K562 (cell line): ENCODE data around the gene SLC25A42. TPM values are rescaled to one million over a fixed set of nuclear protein-coding genes. Genes with fewer than 3 reads are reported as not detected.

Source experiments
- ATAC-seq: fragments of 200-7000 bp; cut with Tn5 transposase; 3 replicates; pipeline ENCODE4 v1.9.1; 2020; ENCODE audit warnings: moderate library complexity
- BruUV-seq: library from RNA; stranded (reverse); fragments of 400-500 nt; replicated peaks from 2 replicates; lab custom pipeline; 2021; lab: Mats Ljungman, UMichigan
- CTCF ChIA-PET: fragments of 300-600 bp; formaldehyde crosslinking; extraction: SDS; loops from one replicate; lab custom pipeline; 2021; ENCODE audit warnings: low intra/inter-chr PET ratio; lab: Yijun Ruan, JAX
- POLR2A ChIA-PET: fragments of 300-600, 350-650 bp; sonication (Branson Sonifier 250); formaldehyde crosslinking; extraction: SDS; loops from one replicate; lab custom pipeline; 2021; ENCODE audit warnings: antibody characterized with exemption, inconsistent platforms; lab: Yijun Ruan, JAX
- DNase-seq, 4 experiments: peaks; one replicate each; pipeline versions ENCODE4 v3.0.0 to v3.0.0-alpha.2; 2011 to 2018; ENCODE audit warnings: low spot score in 3 of 4, mixed read lengths in 3 of 4; ENCODE audit errors: extremely low read depth in 1 of 4
- FAIRE-seq: peaks from 2 replicates; lab custom pipeline; 2011; peaks lifted over from hg19 to GRCh38; lab: Jason Lieb, UNC
- H2AFZ ChIP-seq: 2 replicates; pipeline ENCODE4 v1.6.0; 2011; ENCODE audit warnings: low read depth, low read length, control low read depth, inconsistent platforms
- H3K27ac ChIP-seq: fragments of 200-600 bp; 3 replicates; pipeline ENCODE4 v1.8.0; 2011; ENCODE audit warnings: low read depth, mild to moderate bottlenecking, control low read depth, inconsistent platforms, low read length, moderate library complexity, mixed read lengths; ENCODE audit errors: extremely low read depth
- H3K27me3 ChIP-seq, 2 experiments: fragments of 300-600 bp in 1 of 2; 2 replicates in 1 of 2; 3 replicates in 1 of 2; pipeline versions ENCODE4 v1.6.0 to v1.8.0; 2011; ENCODE audit warnings: inconsistent platforms in 2 of 2, low read length in 2 of 2, mild to moderate bottlenecking in 1 of 2, mixed read lengths in 1 of 2, moderate library complexity in 1 of 2; ENCODE audit not compliant: control insufficient read depth in 2 of 2, insufficient read depth in 2 of 2
- H3K36me3 ChIP-seq: fragments of 300-600 bp; 3 replicates; pipeline ENCODE4 v1.8.0; 2011; ENCODE audit warnings: mild to moderate bottlenecking, low read length, inconsistent platforms; ENCODE audit not compliant: control insufficient read depth, insufficient read depth
- H3K4me1 ChIP-seq, 2 experiments: fragments of 200-600 bp in 1 of 2; replicated peaks in 1 of 2; 2 replicates in 1 of 2; 3 replicates in 1 of 2; pipeline versions ENCODE4 v1.5.1 to v1.8.0; 2011; ENCODE audit warnings: inconsistent platforms in 2 of 2, low read length in 2 of 2, mild to moderate bottlenecking in 1 of 2, mixed read lengths in 1 of 2, moderate library complexity in 1 of 2; ENCODE audit not compliant: control insufficient read depth in 2 of 2, insufficient read depth in 2 of 2
- H3K4me2 ChIP-seq: 2 replicates; pipeline ENCODE4 v1.6.1; 2011; ENCODE audit warnings: low read length, control low read depth, inconsistent platforms, mixed read lengths; ENCODE audit not compliant: insufficient read depth
- H3K4me3 ChIP-seq: fragments of 200-600 bp; sonication (generic), shearing (Covaris generic); 2 replicates; pipeline ENCODE4 v1.5.1; 2016; ENCODE audit warnings: control low read depth, inconsistent platforms
- H3K79me2 ChIP-seq: fragments of 200-600 bp; 3 replicates; pipeline ENCODE4 v1.8.0; 2011; ENCODE audit warnings: low read length, inconsistent platforms; ENCODE audit not compliant: control insufficient read depth, insufficient read depth
- H3K9ac ChIP-seq, 2 experiments: 2 replicates each; pipeline versions ENCODE4 v1.6.0 to v1.6.1; 2011; ENCODE audit warnings: low read depth in 2 of 2, low read length in 2 of 2, control low read depth in 1 of 2, inconsistent platforms in 1 of 2, mild to moderate bottlenecking in 1 of 2, mixed read lengths in 1 of 2; ENCODE audit not compliant: insufficient read depth in 1 of 2
- H3K9me1 ChIP-seq: one replicate; pipeline ENCODE4 v1.6.0; 2011; ENCODE audit warnings: inconsistent platforms, mild to moderate bottlenecking, low read length, moderate library complexity; ENCODE audit not compliant: control insufficient read depth, insufficient read depth
- H3K9me3 ChIP-seq: replicated peaks from 2 replicates; pipeline ENCODE4 v1.5.1; 2011; ENCODE audit warnings: low read depth, low read length, inconsistent platforms; ENCODE audit not compliant: control insufficient read depth, insufficient read depth
- H4K20me1 ChIP-seq: replicated peaks from 2 replicates; pipeline ENCODE4 v1.6.1; 2011; ENCODE audit warnings: low read length, inconsistent platforms, mixed read lengths; ENCODE audit not compliant: control insufficient read depth, insufficient read depth
- ATF7 ChIP-seq: fragments of 450-650 bp; IDR thresholded peaks from 2 replicates; pipeline ENCODE4 v1.7.1; 2014; ENCODE audit warnings: mild to moderate bottlenecking, moderate library complexity
- ETV1 ChIP-seq: fragments of 450-650 bp; conservative IDR thresholded peaks from 2 replicates; pipeline ENCODE4 v1.6.1; 2016; ENCODE audit warnings: missing genetic modification characterization, control low read depth, low read depth, missing compliant biosample characterization
- NR2C2 ChIP-seq, 2 experiments: fragments of 200-800 bp in 1 of 2; sonication (Bioruptor generic) in 1 of 2; sonication (generic) in 1 of 2; formaldehyde crosslinking in 1 of 2; IDR thresholded peaks; 2 replicates each; pipeline versions ENCODE4 v1.6.1 to v1.8.0; 2016 to 2022; ENCODE audit warnings: mild to moderate bottlenecking in 1 of 2, missing compliant biosample characterization in 1 of 2, missing genetic modification characterization in 1 of 2, missing genetic modification reagents in 1 of 2
- SAP30 ChIP-seq: fragments of 200-600 bp; sonication (generic); IDR thresholded peaks from 2 replicates; pipeline ENCODE4 v1.6.1; 2012; ENCODE audit warnings: borderline replicate concordance, low read depth, mild to moderate bottlenecking, moderate library complexity, low read length, control low read depth, inconsistent platforms; ENCODE audit not compliant: insufficient read depth, poor library complexity, severe bottlenecking
- VEZF1 ChIP-seq: fragments of 200-800 bp; sonication (Bioruptor generic); IDR thresholded peaks from 2 replicates; pipeline ENCODE4 v1.6.1; 2017; ENCODE audit warnings: missing genetic modification characterization, missing compliant biosample characterization
- ZBTB43 ChIP-seq: sonication (generic); formaldehyde crosslinking; IDR thresholded peaks from 2 replicates; pipeline ENCODE4 v1.8.0; 2023; ENCODE audit warnings: mild to moderate bottlenecking, missing genetic modification reagents
- ZBTB7A ChIP-seq: IDR thresholded peaks from 2 replicates; pipeline ENCODE4 v1.6.1; 2011; ENCODE audit warnings: low read depth, mild to moderate bottlenecking, low read length, moderate library complexity, borderline replicate concordance; ENCODE audit not compliant: control insufficient read depth
- ZC3H8 ChIP-seq: fragments of 450-650 bp; IDR thresholded peaks from 2 replicates; pipeline ENCODE4 v1.6.1; 2017
- ZSCAN29 ChIP-seq: fragments of 450-650 bp; IDR thresholded peaks from 2 replicates; pipeline ENCODE4 v1.6.1; 2017
- WGBS: fragments of 100-300 bp; shearing (Covaris generic); methylation state at CpG from one replicate; pipeline ENCODE4 v1.1.6; 2016; ENCODE audit warnings: low coverage, mixed read lengths; ENCODE audit not compliant: insufficient coverage; ENCODE audit errors: missing lambda C conversion rate; 5-methylcytosine and 5-hydroxymethylcytosine counted together
- in situ Hi-C: fragments of 300-500 bp; cut with MboI; formaldehyde crosslinking; loops from 4 replicates; pipeline ENCODE4 v1.15.0; 2018; ENCODE audit warnings: inconsistent platforms, mixed read lengths
- intact Hi-C: fragments of 100-400 bp; cut with micrococcal nuclease; formaldehyde crosslinking; loops from 2 replicates; pipeline ENCODE4 v1.14.2; 2022
- polyA plus RNA-seq, 8 experiments: library from polyadenylated mRNA; depleted of rRNA in 4 of 8; stranded (reverse) in 5 of 8; unstranded in 3 of 8; fragments of >200 nt; fragmentation: Nextera tagmentation in 2 of 8; fragmentation: Illumina TruSeq in 1 of 8; extraction: Ambion mirVana in 2 of 8; extraction: Trizol in 1 of 8; gene quantifications; 2 replicates each; pipeline versions ENCODE4 v1.2.1 to v1.2.3, GENCODE V29; 2011 to 2014; ENCODE audit warnings: inconsistent platforms in 1 of 8, missing spikeins in 1 of 8
- total RNA-seq, 7 experiments: library from RNA; depleted of rRNA in 6 of 7; stranded (reverse); fragments of >200 nt in 6 of 7; fragmentation: Illumina TruSeq in 2 of 7; extraction: Trizol in 2 of 7; gene quantifications; 2 replicates each; pipeline versions ENCODE4 v1.2.1 to v1.2.3, GENCODE V29; 2011 to 2021; ENCODE audit warnings: low replicate concordance in 1 of 7

Gene SLC25A42
- total and polyA plus RNA-seq, 9 of the 15 experiments (the other 6 are each of a cell fraction or from before 2014, with no cell fraction given): 0.59 to 32.2 (median 14.1) TPM

GRCh38 chr19:19064098-19064722 is 416 bp downstream of the SLC25A42 start (continued):
- TF ChIP-seq NR2C2 (CRISPR knock-in tag; IDR thresholded peaks at IDR 0.05) (no peak), NR2C2 (tag; IDR thresholded peaks at IDR 0.05) (no peak), SAP30 (peak; percentile 69), ZC3H8 (no peak), ATF7 (no peak), ZSCAN29 (no peak)
- TF ChIP-seq, all 486 proteins: peak for 32

GRCh38 chr19:19064811-19065745 is 1.3 kb downstream of the SLC25A42 start:
- H3K4me3 ChIP-seq: peak overlapping the region; percentile 74
- FAIRE-seq: no peak
- DNase-seq: peak in 3 of 4 experiments; percentile 29 to 54 (median 32)
- no peaks in the 10 kb centered on the region for H3K9me3 ChIP-seq
- H3K9me1 ChIP-seq: no peaks in the 10 kb centered on the region
- H3K27me3 ChIP-seq: no peaks in the 10 kb centered on the region; a peak in 1 of 5 replicates
- no peaks in the 10 kb centered on the region for H4K20me1 ChIP-seq
- CTCF ChIA-PET: no interaction called here
- 3% methylated on average over 20 of the region's 25 CpGs for WGBS
- peaks cover 12% of the 10 kb centered on the region; the same call in 2 of the 3 replicates for H3K36me3 ChIP-seq
- in situ Hi-C loops: no loop called here
- peaks cover 63% of the 10 kb centered on the region for H3K79me2 ChIP-seq
- POLR2A ChIA-PET: interaction anchor here (0.6 to 1.5 kb wide), 3 partner anchors 17 to 113 kb away, joined by 3 to 6 read pairs (median 4); no protein-coding TSS in a partner anchor
- H3K4me1 ChIP-seq: peaks cover 45 to 57% of the 10 kb centered on the region in 2 experiments
- peak overlapping the region; percentile 59 for H3K27ac ChIP-seq
- intact Hi-C loops: no loop called here
- peak overlapping the region; percentile 98 for H3K4me2 ChIP-seq
- peak overlapping the region; percentile 66 to 94 for H3K9ac ChIP-seq
- ATAC-seq: no peak
- 0 out of 2 replicates have a peak overlapping the region, but pooled peaks have one; percentile 14 for H2AFZ ChIP-seq
- TSS peak; percentile 33 for BruUV-seq
- 0 out of 2 replicates have a peak, but pooled peaks have one; percentile 20 for TF ChIP-seq ETV1 (tag)
- peak; percentile 55 for TF ChIP-seq ZBTB7A
- TF ChIP-seq VEZF1: 0 out of 2 replicates have a peak, but pooled peaks have one; percentile 31
- TF ChIP-seq ZBTB43 (CRISPR knock-in tag): 0 out of 2 replicates have a peak, but pooled peaks have one; percentile 37
